Fibroblast of lung (primary cell): ENCODE data around the gene GPC3. TPM values are rescaled to one million over a fixed set of nuclear protein-coding genes. Genes with fewer than 3 reads are reported as not detected.

Source experiments
- DNase-seq, 2 donors: peaks; one replicate each; pipeline versions ENCODE4 v3.0.0 to v3.0.0-alpha.2; 2010; ENCODE audit warnings: low read depth in 2 of 2
- H2AFZ ChIP-seq: 2 replicates; pipeline ENCODE4 v1.5.1; 2012; ENCODE audit warnings: low read length, control low read depth, inconsistent platforms
- H3K27ac ChIP-seq: 2 replicates; pipeline ENCODE4 v1.5.1; 2011; ENCODE audit warnings: low read length, control low read depth; ENCODE audit not compliant: insufficient read depth
- H3K27me3 ChIP-seq: 2 replicates; pipeline ENCODE4 v1.5.1; 2011; ENCODE audit warnings: mild to moderate bottlenecking, low read length; ENCODE audit not compliant: control insufficient read depth, insufficient read depth
- H3K36me3 ChIP-seq: 2 replicates; pipeline ENCODE4 v1.5.1; 2011; ENCODE audit warnings: low read length; ENCODE audit not compliant: control insufficient read depth, insufficient read depth
- H3K4me1 ChIP-seq: 2 replicates; pipeline ENCODE4 v1.5.1; 2011; ENCODE audit warnings: low read length; ENCODE audit not compliant: control insufficient read depth, insufficient read depth; ENCODE audit errors: extremely low read depth
- H3K4me2 ChIP-seq: 2 replicates; pipeline ENCODE4 v1.5.1; 2011; ENCODE audit warnings: low read length, control low read depth; ENCODE audit not compliant: insufficient read depth; ENCODE audit errors: extremely low read depth
- H3K4me3 ChIP-seq, 4 experiments: fragments of 200-600 bp in 1 of 4; sonication (generic) in 1 of 4; replicated peaks in 1 of 4; 2 replicates each; pipeline ENCODE4 v1.5.1; 2011 to 2016; ENCODE audit warnings: low read length in 4 of 4, low read depth in 3 of 4, mild to moderate bottlenecking in 3 of 4, control low read depth in 2 of 4, inconsistent platforms in 1 of 4, mixed read lengths in 1 of 4; ENCODE audit not compliant: insufficient read depth in 1 of 4; ENCODE audit errors: control extremely low read depth in 1 of 4
- H3K79me2 ChIP-seq: 2 replicates; pipeline ENCODE4 v1.5.1; 2012; ENCODE audit warnings: mild to moderate bottlenecking, low read length, inconsistent platforms; ENCODE audit not compliant: control insufficient read depth, insufficient read depth
- H3K9ac ChIP-seq: 2 replicates; pipeline ENCODE4 v1.5.1; 2011; ENCODE audit warnings: mild to moderate bottlenecking, low read length, control low read depth; ENCODE audit not compliant: insufficient read depth
- H3K9me3 ChIP-seq: 2 replicates; pipeline ENCODE4 v1.5.1; 2012; ENCODE audit warnings: low read depth, low read length; ENCODE audit not compliant: control insufficient read depth, insufficient read depth
- H4K20me1 ChIP-seq: 2 replicates; pipeline ENCODE4 v1.5.1; 2011; ENCODE audit warnings: low read length; ENCODE audit not compliant: control insufficient read depth, insufficient read depth; ENCODE audit errors: extremely low read depth
- CTCF ChIP-seq, 2 donors: IDR thresholded peaks in 1 of 2; conservative IDR thresholded peaks in 1 of 2; 1 replicate in 1 of 2; 2 replicates in 1 of 2; pipeline ENCODE4 v1.5.1; 2011 to 2012; ENCODE audit warnings: low read length in 2 of 2, control low read depth in 1 of 2, inconsistent platforms in 1 of 2, low read depth in 1 of 2, mild to moderate bottlenecking in 1 of 2
- EZH2 ChIP-seq: IDR thresholded peaks from 2 replicates; pipeline ENCODE4 v1.5.1; 2012; ENCODE audit warnings: low read length, control low read depth, mild to moderate bottlenecking; ENCODE audit errors: missing control alignments
- polyA plus RNA-seq, 2 donors: library from polyadenylated mRNA; depleted of rRNA in 1 of 2; stranded (reverse) in 1 of 2; unstranded in 1 of 2; fragments of >200 nt; gene quantifications; 2 replicates each; pipeline ENCODE4 v1.2.1, GENCODE V29; 2011 to 2012; ENCODE audit warnings: missing spikeins in 1 of 2
- total RNA-seq: library from RNA; depleted of rRNA; stranded (reverse); fragments of >200 nt; gene quantifications from 2 replicates; pipeline ENCODE4 v1.2.1, GENCODE V29; 2014

GPC3 gene
- total and polyA plus RNA-seq, 2 donors (not counting 1 experiment from before 2014, with no cell fraction given) = 6.4 to 7.1 TPM

DNA sequence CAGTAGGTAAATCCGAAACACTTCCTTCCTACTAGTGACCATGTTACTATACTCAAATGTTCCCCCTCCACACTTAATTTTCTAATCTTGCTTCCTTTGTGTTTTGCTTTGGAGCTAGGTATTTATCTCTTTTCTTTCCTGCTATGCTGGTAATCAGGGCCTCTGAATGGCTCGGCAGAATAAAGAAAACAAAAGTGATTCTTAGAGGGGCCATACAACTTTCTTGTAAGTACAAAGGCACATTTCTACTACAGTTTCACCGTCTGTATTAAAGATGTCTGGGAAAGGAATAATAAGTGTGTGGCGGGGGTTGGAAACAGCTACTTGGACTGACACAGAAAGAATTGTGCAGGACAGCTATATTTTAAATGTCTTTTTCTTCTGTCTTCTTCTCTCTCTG, 50.3 kb downstream of the GPC3 start:
- Histone ChIP-seq H3K4me3 (no peak overlapping the region), H2AFZ (no peak overlapping the region), H3K4me2 (no peak overlapping the region), H4K20me1 (no peaks in the 10 kb centered on the region), H3K4me1 (no peaks in the 10 kb centered on the region), H3K9me3 (no peaks in the 10 kb centered on the region), H3K27ac (no peak overlapping the region), H3K36me3 (no peaks in the 10 kb centered on the region), H3K9ac (no peak overlapping the region), H3K79me2 (no peaks in the 10 kb centered on the region), H3K27me3 (no peaks in the 10 kb centered on the region)
- no peak for DNase-seq
- TF ChIP-seq EZH2 (no peak), CTCF (conservative IDR thresholded peaks at IDR 0.05 in 1 of 2, IDR thresholded peaks at IDR 0.05 in 1 of 2; ENCODE audit: low read depth in 1 of 2, low read length in 2 of 2) (no peak)

DNA sequence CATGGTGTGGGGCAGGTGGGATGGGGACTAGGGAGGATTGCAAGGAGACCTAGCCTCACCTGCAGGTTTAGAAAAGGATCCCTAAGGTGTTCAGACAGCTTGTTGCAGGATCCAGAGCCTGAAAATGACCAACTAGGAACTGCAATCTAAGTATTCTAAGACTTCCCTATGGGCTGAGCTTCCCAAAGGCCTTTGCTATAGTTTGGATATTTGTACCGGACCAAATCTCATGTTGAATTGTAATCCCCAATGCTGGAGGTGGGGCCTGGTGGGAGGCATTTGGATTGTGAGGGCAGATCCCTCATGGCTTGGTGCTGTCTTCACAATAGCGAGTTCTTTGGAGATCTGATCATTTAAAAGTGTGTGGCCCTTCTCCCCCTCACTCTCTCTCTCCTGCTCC, 52.1 kb downstream of the GPC3 start:
- TF ChIP-seq CTCF (conservative IDR thresholded peaks at IDR 0.05 in 1 of 2, IDR thresholded peaks at IDR 0.05 in 1 of 2; ENCODE audit: low read depth in 1 of 2, low read length in 2 of 2) (no peak), EZH2 (no peak)
- Histone ChIP-seq H3K4me2 (no peak overlapping the region), H3K4me1 (no peaks in the 10 kb centered on the region), H3K9me3 (no peaks in the 10 kb centered on the region), H3K27ac (no peak overlapping the region), H3K4me3 (no peak overlapping the region), H3K79me2 (no peaks in the 10 kb centered on the region), H4K20me1 (no peaks in the 10 kb centered on the region), H3K36me3 (no peaks in the 10 kb centered on the region), H2AFZ (no peak overlapping the region), H3K27me3 (no peaks in the 10 kb centered on the region), H3K9ac (no peak overlapping the region)
- DNase-seq = no peak

DNA sequence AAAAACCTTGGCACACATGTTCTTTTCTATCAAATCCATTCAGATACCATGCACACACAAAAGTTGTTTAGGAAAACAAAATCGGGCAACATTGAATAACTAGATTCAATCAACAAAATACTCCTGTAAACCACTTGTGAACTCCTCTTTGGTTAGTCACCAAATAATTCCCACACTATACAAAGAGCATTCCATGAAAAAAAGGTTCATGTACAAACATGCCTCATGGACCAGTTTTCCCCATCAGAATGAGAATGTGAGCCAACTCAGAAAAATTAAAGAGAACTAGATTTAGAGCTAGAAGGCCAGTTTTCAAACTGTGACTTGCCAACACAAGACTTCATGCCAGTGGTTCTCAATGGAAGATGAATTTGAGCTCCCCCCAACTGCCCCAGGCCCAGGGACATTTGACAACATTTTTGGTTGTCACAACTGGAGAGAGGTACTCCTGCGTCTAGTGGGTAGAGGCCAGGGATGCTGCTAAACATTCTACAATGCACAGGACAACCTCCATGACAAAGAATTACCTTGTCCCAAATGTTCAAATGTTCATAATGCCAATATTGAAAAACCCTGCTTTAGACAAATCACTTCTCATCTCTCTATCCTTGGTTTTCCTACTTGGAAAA, 55.4 kb downstream of the GPC3 start:
- DNase-seq = no peak
- Histone ChIP-seq H3K27ac (no peak overlapping the region), H3K9me3 (no peaks in the 10 kb centered on the region), H4K20me1 (no peaks in the 10 kb centered on the region), H2AFZ (no peak overlapping the region), H3K9ac (no peak overlapping the region), H3K4me1 (no peaks in the 10 kb centered on the region), H3K79me2 (no peaks in the 10 kb centered on the region), H3K4me3 (no peak overlapping the region), H3K4me2 (no peak overlapping the region), H3K36me3 (no peaks in the 10 kb centered on the region), H3K27me3 (no peaks in the 10 kb centered on the region)
- TF ChIP-seq EZH2 (no peak), CTCF (conservative IDR thresholded peaks at IDR 0.05 in 1 of 2, IDR thresholded peaks at IDR 0.05 in 1 of 2; ENCODE audit: low read depth in 1 of 2, low read length in 2 of 2) (no peak)
